ENCODE measurements around the gene SLC6A3.
"Not testable (repeated sequence)": the region's sequence is repeated elsewhere in the genome, so short reads cannot be mapped to it uniquely, and the experiment has no call there.

SLC6A3 gene

GRCh38 chr5:1371972-1372342 is 73.3 kb downstream of the SLC6A3 start:
- DNase-seq (ENCODE audit: low read depth, low spot score) = not testable (repeated sequence)

DNA sequence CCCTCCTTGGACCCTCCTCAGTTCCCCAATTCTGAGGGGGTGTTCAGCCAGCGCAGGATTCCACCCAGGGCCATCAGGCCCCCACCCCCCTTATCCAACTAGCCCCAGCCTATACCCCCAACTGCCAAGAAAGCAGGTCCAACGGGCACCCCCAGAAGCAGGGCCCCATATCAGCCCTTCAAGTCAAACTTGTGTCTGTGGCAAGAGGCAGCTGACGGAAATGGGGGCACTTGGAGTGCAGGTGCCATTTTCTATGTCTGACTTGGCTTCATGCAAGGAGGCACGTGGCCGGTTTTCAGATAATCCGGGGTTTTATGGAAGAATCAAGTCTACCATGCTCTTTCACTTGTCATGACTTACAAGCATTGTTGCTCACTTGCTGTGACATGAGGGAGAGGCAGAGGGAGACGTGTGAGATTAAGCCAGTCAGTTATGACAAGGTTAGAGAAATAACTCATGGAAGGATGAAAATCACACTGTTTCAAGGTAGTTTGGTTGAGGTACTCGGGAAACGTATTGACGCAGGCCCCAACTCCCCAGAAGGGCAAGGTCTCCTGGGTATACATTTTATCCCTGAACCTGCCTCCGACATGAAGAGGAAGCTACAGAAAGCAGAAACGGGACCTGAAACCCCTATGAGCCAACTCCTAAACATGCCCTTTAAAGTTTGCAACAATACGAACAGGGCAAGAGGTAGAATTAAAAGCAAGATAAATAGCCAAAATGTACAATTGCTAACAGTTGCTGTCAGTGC is 73.8 kb downstream of the SLC6A3 start:
- no peak for DNase-seq (ENCODE audit: low read depth, low spot score)

DNA sequence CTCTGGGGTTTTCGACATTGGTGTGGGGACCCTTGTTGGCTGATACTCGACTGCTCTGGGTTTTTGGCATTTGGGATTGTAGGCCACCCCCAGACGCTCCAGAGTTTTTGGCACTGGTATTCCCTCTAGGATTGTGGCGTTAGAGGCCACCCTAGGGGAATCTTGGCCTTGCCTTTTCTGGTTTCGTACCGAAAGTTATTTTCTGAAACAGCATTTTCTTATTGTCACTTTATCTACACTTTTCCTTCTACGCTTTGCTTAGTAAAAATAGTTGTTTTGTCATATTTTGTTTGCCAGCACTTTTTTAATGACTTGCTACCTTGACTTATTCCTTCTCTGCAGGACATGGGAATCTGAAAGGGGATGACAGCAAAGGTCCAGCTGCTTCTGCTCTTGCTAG is 75.2 kb downstream of the SLC6A3 start:
- DNase-seq (ENCODE audit: low read depth, low spot score) = no peak

DNA sequence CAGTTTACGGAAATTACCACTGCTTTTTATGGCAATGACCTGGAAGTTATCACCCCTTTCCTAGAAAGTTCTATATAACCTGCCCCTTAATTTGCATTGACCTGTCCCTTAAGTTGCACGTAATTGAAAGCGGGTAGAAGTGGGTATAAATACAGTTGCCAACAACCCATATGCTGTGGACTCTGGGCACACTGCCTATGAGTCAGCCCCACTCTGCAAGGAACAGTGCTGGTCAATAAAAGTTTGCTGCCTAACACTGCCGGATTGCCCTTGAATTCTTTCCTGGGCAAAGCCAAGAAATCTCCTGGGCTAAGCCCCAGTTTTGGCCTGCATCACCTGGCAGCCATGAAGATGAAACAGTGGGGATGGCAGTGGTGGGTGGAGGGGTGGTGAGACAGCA is 76.5 kb downstream of the SLC6A3 start:
- no peak for DNase-seq (ENCODE audit: low read depth, low spot score)

- no peak for DNase-seq (ENCODE audit: low read depth, low spot score)
These were observed 77.0 kb downstream of the SLC6A3 start for GRCh38 chr5:1368236-1368635.

- no peak for DNase-seq (ENCODE audit: low read depth, low spot score)
These were observed 78.1 kb downstream of the SLC6A3 start for GRCh38 chr5:1367149-1367548.

GRCh38 chr5:1366514-1366913 is 78.7 kb downstream of the SLC6A3 start:
- DNase-seq (ENCODE audit: low read depth, low spot score) = no peak

GRCh38 chr5:1364211-1364610 is 81.0 kb downstream of the SLC6A3 start:
- DNase-seq (ENCODE audit: low read depth, low spot score) = no peak

DNA sequence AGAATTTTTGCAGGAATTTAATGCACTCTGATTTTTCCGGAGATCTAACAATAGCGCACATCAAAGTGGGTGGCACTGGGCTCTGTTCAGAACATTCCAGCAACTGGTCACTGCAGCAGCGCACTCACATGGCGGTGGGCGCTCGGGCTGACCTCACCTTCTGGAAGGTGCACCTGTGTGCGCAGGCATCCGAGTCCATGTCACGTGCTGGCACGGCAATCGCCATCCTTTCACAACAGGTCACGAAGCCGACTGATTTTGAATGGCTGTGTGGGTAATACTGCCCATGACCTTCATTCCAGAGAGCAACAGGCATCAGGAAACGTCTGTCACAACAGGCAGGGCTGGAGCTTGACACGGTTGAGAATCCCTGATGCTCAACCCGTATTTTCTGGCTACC is 81.7 kb downstream of the SLC6A3 start:
- no peak for DNase-seq (ENCODE audit: low read depth, low spot score)

GRCh38 chr5:1363160-1363559 is 82.1 kb downstream of the SLC6A3 start:
- DNase-seq (ENCODE audit: low read depth, low spot score) = no peak

DNA sequence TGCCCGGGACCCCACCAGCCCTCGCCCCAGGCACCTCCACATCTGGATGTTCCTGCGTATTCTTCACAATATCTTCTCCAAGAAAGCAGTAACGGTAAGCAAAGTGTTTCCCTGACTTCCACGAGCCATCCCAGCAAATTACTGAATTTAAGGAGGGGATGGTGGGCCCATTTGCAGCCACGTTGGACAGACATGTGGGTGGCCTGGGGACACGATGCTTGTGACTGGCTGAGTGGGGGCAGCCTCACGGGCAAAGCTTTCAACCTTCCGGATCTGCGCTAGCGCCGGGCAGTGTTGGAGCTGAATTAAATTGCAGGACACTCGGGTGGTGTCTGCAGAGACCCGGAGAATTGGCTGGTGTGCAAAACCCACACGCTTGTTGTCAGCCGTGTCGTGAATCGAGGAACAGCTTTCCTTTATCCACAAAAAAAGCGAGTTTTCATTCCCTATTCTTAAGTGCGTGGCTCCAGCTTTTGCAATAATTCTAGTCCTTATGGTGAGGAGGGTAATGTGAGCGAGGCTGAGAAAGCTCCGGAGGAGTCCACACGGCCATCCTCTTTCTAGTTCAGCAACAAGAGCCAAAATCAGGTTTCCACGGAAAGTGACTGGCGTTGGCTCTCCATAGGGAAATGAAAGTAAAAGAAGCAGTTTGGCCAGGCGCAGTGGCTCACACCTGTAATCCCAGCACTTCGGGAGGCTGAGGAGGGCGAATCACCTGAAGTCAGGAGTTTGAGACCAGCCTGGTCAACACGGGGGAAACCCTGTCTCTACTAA is 82.8 kb downstream of the SLC6A3 start:
- no peak for DNase-seq (ENCODE audit: low read depth, low spot score)

DNA sequence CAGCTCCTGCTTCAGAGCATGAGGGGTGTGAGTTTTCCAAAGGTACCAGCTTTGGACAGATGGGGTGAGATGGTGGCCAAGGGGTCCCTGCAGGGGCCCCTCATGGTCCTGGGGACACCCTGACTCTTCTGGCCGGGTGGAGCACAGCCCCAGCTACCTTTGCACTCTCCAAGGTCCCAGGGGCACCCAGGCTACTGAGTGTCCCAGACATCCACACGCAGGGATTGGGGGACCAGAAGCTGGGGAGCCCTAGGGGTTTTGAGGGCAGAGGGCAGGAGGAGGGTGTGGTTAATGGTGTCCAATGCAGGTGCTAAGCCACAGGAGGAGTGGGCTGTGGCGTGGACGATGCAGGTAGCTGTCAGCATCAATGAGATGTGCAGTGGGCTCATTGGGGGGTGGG is 84.4 kb downstream of the SLC6A3 start:
- no peak for DNase-seq (ENCODE audit: low read depth, low spot score)

GRCh38 chr5:1360367-1360766 is 84.9 kb downstream of the SLC6A3 start:
- DNase-seq (ENCODE audit: low read depth, low spot score) = not testable (repeated sequence)

- DNase-seq (ENCODE audit: low read depth, low spot score) = no peak
These were observed 85.5 kb downstream of the SLC6A3 start for GRCh38 chr5:1359713-1360112.

- DNase-seq (ENCODE audit: low read depth, low spot score) = no peak
These were observed 86.1 kb downstream of the SLC6A3 start for GRCh38 chr5:1359031-1359645.

- no peak for DNase-seq (ENCODE audit: low read depth, low spot score)
These were observed 86.6 kb downstream of the SLC6A3 start for GRCh38 chr5:1358726-1359025.

DNA sequence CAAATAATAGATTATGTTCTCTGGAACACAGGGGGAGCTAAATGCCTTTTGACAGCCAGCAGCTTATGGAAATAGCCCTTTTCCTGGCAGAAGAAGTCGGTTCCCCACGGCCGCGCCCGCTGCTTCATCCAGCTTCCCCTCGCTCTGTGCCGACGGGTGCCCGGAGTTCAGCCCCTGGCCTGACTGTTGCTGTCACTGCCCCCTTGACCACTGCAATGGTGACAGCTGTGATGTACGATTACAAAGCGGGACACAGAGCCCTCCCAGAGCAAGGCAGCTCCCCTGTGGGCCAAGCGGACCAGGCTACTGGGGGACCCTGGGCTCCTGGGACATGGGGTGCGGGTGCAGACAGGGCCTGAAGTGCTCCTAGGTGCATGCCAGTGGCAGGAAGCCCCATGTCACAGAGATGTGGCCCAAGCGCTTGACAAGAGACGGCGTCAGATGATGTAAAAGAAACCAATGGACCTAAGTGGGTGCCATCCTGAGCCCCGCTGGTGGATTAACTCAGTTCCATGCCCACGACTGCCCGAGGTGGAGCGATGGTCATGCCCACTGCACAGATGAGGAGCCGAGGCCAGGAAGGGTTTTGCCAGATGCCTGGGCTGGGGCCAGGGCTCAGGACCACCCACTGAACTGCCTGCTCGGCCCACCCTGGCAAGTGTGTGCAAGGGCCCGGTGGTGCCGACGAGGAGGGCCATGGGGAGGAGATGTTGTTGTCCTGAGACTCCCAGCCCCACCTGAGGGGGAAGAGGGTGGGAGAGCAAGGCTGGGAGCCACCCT is 87.1 kb downstream of the SLC6A3 start:
- no peak for DNase-seq (ENCODE audit: low read depth, low spot score)

DNA sequence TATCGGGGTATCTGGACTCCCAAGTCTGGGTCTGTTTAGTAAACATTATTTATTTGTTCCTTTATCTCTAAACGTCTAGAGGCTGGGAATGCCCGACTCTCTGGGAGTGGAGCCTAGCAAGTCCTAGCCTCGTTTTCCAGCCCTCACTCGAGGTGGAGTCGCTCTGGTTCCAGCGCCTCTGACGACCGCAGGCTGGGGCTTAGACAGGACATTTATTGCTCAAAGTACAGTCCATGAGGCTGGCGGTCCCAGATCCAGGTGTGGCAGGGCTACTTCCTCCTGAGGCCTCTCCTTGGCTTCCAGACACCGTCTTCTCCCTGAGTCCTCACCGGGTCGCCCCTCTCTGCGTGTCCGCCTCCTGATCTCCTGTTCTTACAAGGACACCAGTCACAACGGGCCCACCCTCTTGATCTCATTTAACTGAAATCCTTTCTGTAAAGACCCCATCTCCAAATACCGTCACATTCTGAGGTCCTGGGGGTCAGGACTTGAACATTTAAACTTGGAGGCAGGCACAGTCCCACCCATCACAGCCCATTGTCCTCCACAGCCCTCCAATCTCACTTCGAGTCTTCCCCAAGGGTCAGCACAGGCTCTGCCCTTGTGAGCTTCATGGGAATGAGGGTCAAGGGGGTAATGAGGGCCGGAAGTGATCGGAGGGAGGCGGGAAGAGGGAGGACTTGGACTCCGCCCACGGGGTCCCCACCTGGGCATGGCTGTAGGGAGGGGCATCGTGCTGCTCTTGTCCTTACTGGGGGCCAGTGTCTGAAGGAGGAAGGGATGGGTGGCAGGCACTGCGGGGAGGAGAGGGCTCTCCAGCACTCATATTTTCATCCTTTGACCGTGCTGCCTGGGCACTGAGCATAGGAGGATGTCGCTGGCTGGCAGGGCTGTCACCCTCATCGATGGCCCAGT is 88.1 kb downstream of the SLC6A3 start:
- DNase-seq (ENCODE audit: low read depth, low spot score) = no peak

DNA sequence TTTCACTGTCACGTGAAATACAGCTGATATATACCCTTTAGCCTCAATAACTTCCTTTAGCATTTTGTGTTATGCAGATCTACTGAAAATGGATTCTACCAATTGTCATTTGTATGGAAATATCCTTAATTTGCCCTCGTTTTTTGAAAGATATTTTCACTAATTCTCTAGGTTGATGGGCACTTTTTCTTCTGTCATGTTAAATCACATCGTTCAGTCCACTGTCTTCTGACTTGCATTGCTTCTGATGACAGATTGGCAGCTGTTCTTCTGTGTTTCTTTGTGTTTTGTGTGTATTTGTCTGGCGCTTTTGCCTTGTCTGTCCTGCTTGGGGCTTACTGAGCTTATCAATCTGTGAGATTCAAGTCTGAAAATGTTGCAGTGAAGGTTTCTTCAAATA is 90.7 kb downstream of the SLC6A3 start:
- no peak for DNase-seq (ENCODE audit: low read depth, low spot score)

- no peak for DNase-seq (ENCODE audit: low read depth, low spot score)
These were observed 92.7 kb downstream of the SLC6A3 start for GRCh38 chr5:1352231-1353219.
